ENCODE measurements around the gene KPNA4. TPM values are rescaled to one million over a fixed set of nuclear protein-coding genes. Genes with fewer than 3 reads are reported as not detected.

Gene KPNA4
- total and polyA plus RNA-seq, 2 of the 4 experiments (the other 2 are of a cell fraction): 12.9 to 46.1 TPM

DNA sequence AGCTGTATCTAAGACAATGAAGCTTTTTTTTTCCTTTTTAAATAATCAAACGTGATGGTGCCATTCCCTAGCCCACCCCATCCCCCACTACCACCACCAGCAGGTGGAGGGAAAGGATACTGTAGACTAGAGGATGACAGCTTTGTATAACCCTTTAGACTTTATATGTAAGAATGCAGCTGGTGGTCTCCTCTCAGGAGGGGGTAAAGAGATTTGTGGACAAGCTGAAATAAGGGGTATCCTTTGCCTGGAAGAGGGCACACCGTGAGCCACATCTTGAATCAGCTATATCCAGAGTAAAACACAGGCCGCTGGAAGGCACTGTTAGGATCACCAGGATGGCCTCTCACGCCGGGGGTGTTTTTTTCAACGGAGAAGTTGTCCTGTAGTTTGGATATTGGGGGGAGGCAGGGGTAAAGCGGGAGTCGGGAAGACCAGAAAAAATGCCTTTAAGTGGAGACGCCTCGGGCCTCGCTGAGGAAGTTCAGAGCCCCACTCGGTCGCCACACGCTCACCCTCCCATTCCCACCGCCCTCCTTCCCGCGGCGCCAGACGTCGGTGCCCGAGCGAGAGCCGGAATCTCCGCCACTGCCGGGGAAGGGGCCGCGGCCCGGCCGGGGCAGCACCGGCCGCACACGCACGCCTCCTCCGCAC, 986 bp downstream of the KPNA4 start:
- DNase-seq (no peak), ATAC-seq (ENCODE audit: low read depth) (no peak)
- Histone ChIP-seq H3K56ac (ENCODE audit: extremely low read depth, insufficient read depth, low read length) (no peak overlapping the region), H4K91ac (ENCODE audit: insufficient read depth, low read depth, low read length) (no peak overlapping the region), H3K9ac (ENCODE audit: low read depth, low read length) (peak overlapping the region; percentile 85), H2BK15ac (ENCODE audit: low read depth, low read length) (no peak overlapping the region), H3K27ac (ENCODE audit: insufficient read depth, low read length) (peak overlapping the region; percentile 77), H3K14ac (replicated peaks; ENCODE audit: low read depth, low read length) (0 out of 2 replicates have a peak overlapping the region, but pooled peaks have one; percentile 45), H3K4me3 (ENCODE audit: insufficient read depth, low read depth, low read length) (peak overlapping the region; percentile 75), H2AFZ (replicated peaks; ENCODE audit: low read length, poor library complexity) (peak overlapping the region; percentile 88), H2AK9ac (replicated peaks; ENCODE audit: low read depth, low read length, poor library complexity) (peak overlapping the region; percentile 93), H4K5ac (ENCODE audit: low read depth, low read length) (no peak overlapping the region), H3K4me1 (ENCODE audit: control insufficient read depth, insufficient read depth, low read length) (no peaks in the 10 kb centered on the region), H2BK20ac (ENCODE audit: low read depth, low read length) (no peak overlapping the region), H2BK5ac (ENCODE audit: low read depth, low read length, poor library complexity, severe bottlenecking) (peak overlapping the region; percentile 78), H3K9me1 (ENCODE audit: insufficient read depth, low read length) (peaks cover 3% of the 10 kb centered on the region; the same call in 1 of the 2 replicates), H4K20me1 (ENCODE audit: insufficient read depth, low read length) (peaks cover 56% of the 10 kb centered on the region), H3K27me3 (ENCODE audit: control insufficient read depth, insufficient read depth, low read length) (no peaks in the 10 kb centered on the region), H3K4me2 (ENCODE audit: low read depth, low read length) (peak overlapping the region; percentile 97), H4K8ac (ENCODE audit: low read depth in 2 of 2, low read length in 2 of 2) (no peak overlapping the region), H3K36me3 (ENCODE audit: control insufficient read depth, insufficient read depth, low read length) (no peaks in the 10 kb centered on the region; the same call in 1 of the 2 replicates), H3K18ac (ENCODE audit: low read depth, low read length) (no peak overlapping the region), H3K4ac (ENCODE audit: low read depth, low read length) (peak overlapping the region; percentile 25; the same call in 1 of the 2 replicates), H2BK120ac (ENCODE audit: low read depth, low read length) (no peak overlapping the region), H2AK5ac (ENCODE audit: low read depth, low read length) (peak overlapping the region; percentile 8; the same call in 1 of the 2 replicates), H3K9me3 (ENCODE audit: control insufficient read depth, insufficient read depth, low read length) (no peaks in the 10 kb centered on the region), H3K79me1 (ENCODE audit: low read depth in 1 of 2, low read length in 2 of 2) (peaks cover 16 to 27% of the 10 kb centered on the region in 2 experiments), H3K23ac (ENCODE audit: low read depth, low read length) (peak overlapping the region; percentile 84)
- in situ Hi-C loops (cut with MboI; ENCODE audit: low sequenced_read_pairs) (loop anchor here (10.0 kb wide), 1 partner anchor 660 kb away; the partner anchor contains the start of gene NMD3), dilution Hi-C loops (cut with HindIII; ENCODE audit: low sequenced_read_pairs, unreplicated experiment) (no loop called here), intact Hi-C loops (cut with micrococcal nuclease) (loop anchor here (5.0 to 10.0 kb wide), 2 partner anchors 37 to 660 kb away; partner anchors contain the start of gene NMD3)
- POLR2A ChIA-PET (ENCODE audit: unreplicated experiment): interaction anchor here (0.6 kb wide), 1 partner anchor 121 kb away, joined by 3 read pairs; no protein-coding TSS in a partner anchor
- CTCF ChIA-PET: interaction anchor here (0.5 kb wide), 1 partner anchor 62 kb away, joined by 3 read pairs; no protein-coding TSS in a partner anchor
- no TSS peak for BruUV-seq (replicated peaks)
- no peak for TF ChIP-seq RFX5 (IDR thresholded peaks at IDR 0.05; ENCODE audit: low read depth, low read length)
- TF ChIP-seq CHD1 (IDR thresholded peaks at IDR 0.05; ENCODE audit: low read depth, low read length): peak; percentile 74; the same call in 1 of the 2 replicates
- 0% methylated on average over 4 of the region's 34 CpGs; no CpG with 5 or more reads in 1 of the 2 experiments for WGBS, 2 experiments (ENCODE audit: extremely low coverage in 2 of 2, insufficient read length in 1 of 2)

Data from IMR-90 (cell line).